PC-3 (cell line): ENCODE measurements around the gene TMEM119. TPM values are rescaled to one million over a fixed set of nuclear protein-coding genes. Genes with fewer than 3 reads are reported as not detected.

ENCODE experiments used
- ATAC-seq: fragments of 200-7000 bp; cut with Tn5 transposase; 2 replicates; pipeline ENCODE4 v1.9.1; 2020; ENCODE audit warnings: mild to moderate bottlenecking, moderate library complexity
- BruUV-seq: library from RNA; stranded (reverse); fragments of 400-500 nt; replicated peaks from 2 replicates; lab custom pipeline; 2021; lab: Mats Ljungman, UMichigan
- CTCF ChIA-PET: fragments of 300-600 bp; sonication (Branson Sonifier 250); formaldehyde crosslinking; loops from one replicate; lab custom pipeline; 2022; ENCODE audit warnings: antibody characterized with exemption; lab: Charles Lee
- POLR2A ChIA-PET: fragments of 300-600 bp; sonication (Branson Sonifier 250); formaldehyde crosslinking; loops from one replicate; lab custom pipeline; 2022; ENCODE audit warnings: antibody characterized with exemption; ENCODE audit not compliant: unreplicated experiment; lab: Charles Lee
- DNase-seq: peaks from one replicate; pipeline ENCODE4 v3.0.0-alpha.2; 2015
- H2AFZ ChIP-seq: fragments of 300-600 bp; sonication (generic); 2 replicates; pipeline ENCODE4 v1.6.0; 2016; ENCODE audit warnings: antibody characterized with exemption, low read length
- H3F3A ChIP-seq: fragments of 300-600 bp; sonication (generic); one replicate; pipeline ENCODE4 v1.6.0; 2017; ENCODE audit warnings: antibody characterized with exemption, low read length, control low read depth, mild to moderate bottlenecking; ENCODE audit not compliant: unreplicated experiment
- H3K27ac ChIP-seq: fragments of 300-600 bp; sonication (generic); 2 replicates; pipeline ENCODE4 v1.5.1; 2016; ENCODE audit warnings: mild to moderate bottlenecking, low read length
- H3K27me3 ChIP-seq: fragments of 300-600 bp; sonication (generic); 2 replicates; pipeline ENCODE4 v1.6.1; 2016; ENCODE audit warnings: low read length, mixed read lengths
- H3K36me3 ChIP-seq: fragments of 300-600 bp; sonication (generic); 2 replicates; pipeline ENCODE4 v1.6.1; 2016; ENCODE audit warnings: low read depth, mixed run types, low read length, mixed read lengths
- H3K4me1 ChIP-seq: fragments of 300-600 bp; sonication (generic); 2 replicates; pipeline ENCODE4 v1.5.1; 2016; ENCODE audit warnings: low read length; ENCODE audit not compliant: insufficient read depth
- H3K4me2 ChIP-seq: fragments of 300-600 bp; sonication (generic); 2 replicates; pipeline ENCODE4 v1.6.0; 2016; ENCODE audit warnings: low read length
- H3K4me3 ChIP-seq: fragments of 300-600 bp; sonication (generic); 2 replicates; pipeline ENCODE4 v1.5.1; 2016; ENCODE audit warnings: mild to moderate bottlenecking, low read length, mixed read lengths
- H3K79me2 ChIP-seq: fragments of 300-600 bp; sonication (generic); 2 replicates; pipeline ENCODE4 v1.6.1; 2017; ENCODE audit warnings: low read length, mixed read lengths
- H3K9ac ChIP-seq: fragments of 300-600 bp; sonication (generic); 2 replicates; pipeline ENCODE4 v1.6.0; 2016; ENCODE audit warnings: mild to moderate bottlenecking, low read length
- H3K9me2 ChIP-seq: fragments of 300-600 bp; sonication (generic); replicated peaks from 2 replicates; pipeline ENCODE4 v1.6.1; 2016; ENCODE audit warnings: mixed run types, low read length, mixed read lengths
- H3K9me3 ChIP-seq: fragments of 300-600 bp; sonication (generic); 2 replicates; pipeline ENCODE4 v1.6.1; 2016; ENCODE audit warnings: low read length, mixed read lengths
- H4K20me1 ChIP-seq: fragments of 300-600 bp; sonication (generic); 2 replicates; pipeline ENCODE4 v1.6.1; 2016; ENCODE audit warnings: low read length, mixed read lengths
- EZH2 ChIP-seq: fragments of 300-600 bp; sonication (generic); IDR thresholded peaks from one replicate; pipeline ENCODE4 v1.6.1; 2017; ENCODE audit warnings: antibody characterized with exemption, mild to moderate bottlenecking, low read length; ENCODE audit not compliant: unreplicated experiment
- EZH2phosphoT487 ChIP-seq: fragments of 300-600 bp; sonication (generic); IDR thresholded peaks from 2 replicates; pipeline ENCODE4 v1.6.1; 2018; ENCODE audit warnings: mild to moderate bottlenecking, antibody characterized with exemption, low read length, borderline replicate concordance
- intact Hi-C: fragments of 100-400 bp; cut with micrococcal nuclease; formaldehyde crosslinking; loops from 2 replicates; pipeline ENCODE4 v1.9.0; 2023
- total RNA-seq: library from RNA; depleted of rRNA; stranded (reverse); fragments of >200 nt; gene quantifications from 2 replicates; pipeline ENCODE4 v1.2.3, GENCODE V29; 2014
- TF ChIP-seq, protein P1 (sequence below): fragments of 300-600 bp; sonication (generic); conservative IDR thresholded peaks from 2 replicates; pipeline ENCODE4 v1.5.1; 2017; ENCODE audit warnings: antibody characterized with exemption, low read depth, mild to moderate bottlenecking, low read length

Gene TMEM119
- total RNA-seq, 1 experiment from 2014 or later: not detected

GRCh38 chr12:108564724-108565123 is 33.2 kb downstream of the TMEM119 start:
- no TSS peak for BruUV-seq
- Histone ChIP-seq H3K9me3 (no peaks in the 10 kb centered on the region), H3K9ac (no peak overlapping the region), H3K79me2 (peaks cover 41% of the 10 kb centered on the region), H3K27ac (no peak overlapping the region), H3K4me1 (peaks cover 25% of the 10 kb centered on the region), H3K4me2 (no peak overlapping the region), H3F3A (peaks cover 5% of the 10 kb centered on the region), H2AFZ (no peak overlapping the region), H3K36me3 (peaks cover 46% of the 10 kb centered on the region), H3K9me2 (no peaks in the 10 kb centered on the region), H4K20me1 (no peaks in the 10 kb centered on the region), H3K4me3 (no peak overlapping the region), H3K27me3 (no peaks in the 10 kb centered on the region)
- intact Hi-C loops: loop anchor here (5.0 kb wide), 3 partner anchors 68 to 293 kb away; partner anchors contain the start of genes SELPLG and SSH1
- DNase-seq: no peak
- TF ChIP-seq EZH2: no peak
- TF ChIP-seq, protein P1, sequence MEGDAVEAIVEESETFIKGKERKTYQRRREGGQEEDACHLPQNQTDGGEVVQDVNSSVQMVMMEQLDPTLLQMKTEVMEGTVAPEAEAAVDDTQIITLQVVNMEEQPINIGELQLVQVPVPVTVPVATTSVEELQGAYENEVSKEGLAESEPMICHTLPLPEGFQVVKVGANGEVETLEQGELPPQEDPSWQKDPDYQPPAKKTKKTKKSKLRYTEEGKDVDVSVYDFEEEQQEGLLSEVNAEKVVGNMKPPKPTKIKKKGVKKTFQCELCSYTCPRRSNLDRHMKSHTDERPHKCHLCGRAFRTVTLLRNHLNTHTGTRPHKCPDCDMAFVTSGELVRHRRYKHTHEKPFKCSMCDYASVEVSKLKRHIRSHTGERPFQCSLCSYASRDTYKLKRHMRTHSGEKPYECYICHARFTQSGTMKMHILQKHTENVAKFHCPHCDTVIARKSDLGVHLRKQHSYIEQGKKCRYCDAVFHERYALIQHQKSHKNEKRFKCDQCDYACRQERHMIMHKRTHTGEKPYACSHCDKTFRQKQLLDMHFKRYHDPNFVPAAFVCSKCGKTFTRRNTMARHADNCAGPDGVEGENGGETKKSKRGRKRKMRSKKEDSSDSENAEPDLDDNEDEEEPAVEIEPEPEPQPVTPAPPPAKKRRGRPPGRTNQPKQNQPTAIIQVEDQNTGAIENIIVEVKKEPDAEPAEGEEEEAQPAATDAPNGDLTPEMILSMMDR: no peak
- no peak for TF ChIP-seq EZH2phosphoT487
- ATAC-seq: no peak
- ChIA-PET CTCF (no interaction called here), POLR2A (no interaction called here)

DNA sequence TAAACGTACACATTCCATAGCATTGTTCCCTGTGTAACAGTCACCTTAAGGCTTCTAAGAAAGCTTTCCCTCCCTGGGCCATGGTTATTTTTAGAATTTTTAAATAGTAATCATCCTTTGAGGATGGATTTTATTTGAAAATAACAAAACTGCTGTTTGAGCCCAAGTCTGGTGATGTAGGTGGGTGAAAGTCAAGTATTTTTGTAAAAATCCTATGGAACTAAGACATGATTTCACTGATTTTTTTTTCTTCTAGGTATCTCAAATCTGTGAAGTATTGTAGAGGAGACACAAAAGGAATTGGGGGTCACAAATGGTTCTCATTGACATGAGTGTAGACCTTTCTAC is 34.1 kb downstream of the TMEM119 start:
- ChIA-PET CTCF (interaction anchor here (0.6 kb wide), 2 partner anchors 55 to 325 kb away, joined by 3 to 4 read pairs; no protein-coding TSS in a partner anchor), POLR2A (no interaction called here)
- intact Hi-C loops: loop anchor here (1.0 to 5.0 kb wide), 8 partner anchors 55 to 529 kb away; partner anchors contain the start of genes ALKBH2, SELPLG and SSH1
- no peak for DNase-seq
- TF ChIP-seq EZH2: no peak
- no peak for TF ChIP-seq EZH2phosphoT487
- TF ChIP-seq, protein P1: no peak; the same call in 1 of the 2 replicates
- H3K9me3 ChIP-seq: no peaks in the 10 kb centered on the region
- ATAC-seq: no peak
- H3K36me3 ChIP-seq: peaks cover 43% of the 10 kb centered on the region
- peaks cover 50% of the 10 kb centered on the region for H3K79me2 ChIP-seq
- peaks cover 33% of the 10 kb centered on the region for H3K4me1 ChIP-seq
- peak overlapping the region; percentile 95 for H3K4me2 ChIP-seq
- H4K20me1 ChIP-seq: 0 out of 2 replicates have a peak, but pooled peaks cover 4% of the 10 kb centered on the region
- H3K4me3 ChIP-seq: peak overlapping the region; percentile 90
- H3K27ac ChIP-seq: no peak overlapping the region
- no peak overlapping the region for H3K9ac ChIP-seq
- peaks cover 5% of the 10 kb centered on the region for H3F3A ChIP-seq
- BruUV-seq: no TSS peak
- H2AFZ ChIP-seq: no peak overlapping the region
- no peaks in the 10 kb centered on the region for H3K9me2 ChIP-seq
- no peaks in the 10 kb centered on the region for H3K27me3 ChIP-seq
